Neural cell (in vitro differentiated cells): ENCODE measurements around the gene ZNF33A. TPM values are rescaled to one million over a fixed set of nuclear protein-coding genes. Genes with fewer than 3 reads are reported as not detected.

Experiments
- H2AFZ ChIP-seq: fragments of 200-600, 300-800 bp; sonication (generic), shearing (Covaris generic); 2 replicates; pipeline ENCODE4 v1.6.0; 2014; ENCODE audit warnings: low read depth, mild to moderate bottlenecking, antibody characterized with exemption, low read length, moderate library complexity
- H3F3A ChIP-seq: fragments of 200-600 bp; shearing (Covaris generic); 2 replicates; pipeline ENCODE4 v1.6.1; 2016; ENCODE audit warnings: mild to moderate bottlenecking, moderate library complexity, mixed read lengths, antibody characterized with exemption, low read length; ENCODE audit not compliant: insufficient read depth, poor library complexity, severe bottlenecking
- H3K27ac ChIP-seq: fragments of 200-600, 300-800 bp; sonication (generic), shearing (Covaris generic); 2 replicates; pipeline ENCODE4 v1.5.1; 2014; ENCODE audit warnings: mild to moderate bottlenecking, low read length, moderate library complexity
- H3K27me3 ChIP-seq: fragments of 300-800, 200-600 bp; sonication (generic), shearing (Covaris generic); 2 replicates; pipeline ENCODE4 v1.6.0; 2014; ENCODE audit warnings: mild to moderate bottlenecking, low read depth, low read length, moderate library complexity; ENCODE audit not compliant: insufficient read depth
- H3K36me3 ChIP-seq: fragments of 300-800, 200-600 bp; sonication (generic), shearing (Covaris generic); 2 replicates; pipeline ENCODE4 v1.5.1; 2014; ENCODE audit warnings: mild to moderate bottlenecking, antibody characterized with exemption, low read length, moderate library complexity; ENCODE audit not compliant: insufficient read depth
- H3K4me2 ChIP-seq: fragments of 300-800, 200-600 bp; sonication (generic), shearing (Covaris generic); 2 replicates; pipeline ENCODE4 v1.6.0; 2014; ENCODE audit warnings: mild to moderate bottlenecking, low read length
- H3K4me3 ChIP-seq: fragments of 300-800, 200-600 bp; sonication (generic), shearing (Covaris generic); 2 replicates; pipeline ENCODE4 v1.5.1; 2014; ENCODE audit warnings: mild to moderate bottlenecking, low read length, moderate library complexity
- H3K79me2 ChIP-seq: fragments of 200-600 bp; shearing (Covaris generic); replicated peaks from 2 replicates; pipeline ENCODE4 v1.6.0; 2014; ENCODE audit warnings: mild to moderate bottlenecking, low read length, moderate library complexity; ENCODE audit not compliant: insufficient read depth
- H3K9ac ChIP-seq: fragments of 300-800, 200-600 bp; sonication (generic), shearing (Covaris generic); 2 replicates; pipeline ENCODE4 v1.6.1; 2016; ENCODE audit warnings: mild to moderate bottlenecking, low read length, mixed read lengths
- H3K9me2 ChIP-seq: fragments of 200-600 bp; shearing (Covaris generic); 2 replicates; pipeline ENCODE4 v1.6.1; 2016; ENCODE audit warnings: mild to moderate bottlenecking, low read length, mixed read lengths; ENCODE audit not compliant: insufficient read depth
- H3K9me3 ChIP-seq: fragments of 200-600, 300-800 bp; sonication (generic), shearing (Covaris generic); 2 replicates; pipeline ENCODE4 v1.6.1; 2016; ENCODE audit warnings: mild to moderate bottlenecking, mixed run types, low read length, moderate library complexity, mixed read lengths
- H4K20me1 ChIP-seq: fragments of 200-600 bp; shearing (Covaris generic); 2 replicates; pipeline ENCODE4 v1.6.1; 2016; ENCODE audit warnings: mild to moderate bottlenecking, mixed run types; ENCODE audit not compliant: insufficient read depth
- EP300 ChIP-seq: fragments of 450-650 bp; conservative IDR thresholded peaks from 2 replicates; pipeline ENCODE4 v1.6.1; 2014; ENCODE audit warnings: antibody characterized with exemption, mild to moderate bottlenecking, moderate library complexity; ENCODE audit not compliant: poor library complexity, severe bottlenecking
- EZH2 ChIP-seq: fragments of 200-600, 300-800 bp; shearing (Covaris generic), sonication (generic); IDR thresholded peaks from 2 replicates; pipeline ENCODE4 v1.6.1; 2014; ENCODE audit warnings: antibody characterized with exemption, low read length, borderline replicate concordance, mild to moderate bottlenecking; ENCODE audit not compliant: insufficient read depth, poor library complexity, severe bottlenecking
- MXI1 ChIP-seq: fragments of 450-650 bp; conservative IDR thresholded peaks from 2 replicates; pipeline ENCODE4 v1.6.1; 2014; ENCODE audit warnings: antibody characterized with exemption, mild to moderate bottlenecking; ENCODE audit not compliant: poor library complexity, severe bottlenecking
- POLR2AphosphoS5 ChIP-seq: IDR thresholded peaks from 2 replicates; pipeline ENCODE4 v1.6.1; 2012
- RAD21 ChIP-seq: fragments of 450-650 bp; conservative IDR thresholded peaks from 2 replicates; pipeline ENCODE4 v1.6.1; 2014; ENCODE audit warnings: antibody characterized with exemption, mild to moderate bottlenecking, moderate library complexity
- REST ChIP-seq: IDR thresholded peaks from 2 replicates; pipeline ENCODE4 v1.6.1; 2012; ENCODE audit warnings: borderline replicate concordance
- SMC3 ChIP-seq: fragments of 450-650 bp; conservative IDR thresholded peaks from 2 replicates; pipeline ENCODE4 v1.6.1; 2014; ENCODE audit warnings: antibody characterized with exemption, mild to moderate bottlenecking, moderate library complexity; ENCODE audit not compliant: poor library complexity
- TAF1 ChIP-seq: IDR thresholded peaks from 2 replicates; pipeline ENCODE4 v1.6.1; 2012; ENCODE audit warnings: low read depth
- polyA minus RNA-seq: library from RNA; depleted of rRNA, polyadenylated mRNA; stranded (reverse); fragments of >200 nt; gene quantifications from 2 replicates; pipeline ENCODE4 v1.2.3, GENCODE V29; 2014
- polyA plus RNA-seq: library from polyadenylated mRNA; depleted of rRNA; stranded (reverse); fragments of >200 nt; gene quantifications from 2 replicates; pipeline ENCODE4 v1.2.3, GENCODE V29; 2014
- TF ChIP-seq, protein P1 (sequence below): fragments of 450-650 bp; IDR thresholded peaks from 2 replicates; pipeline ENCODE4 v1.5.1; 2014; ENCODE audit warnings: antibody characterized with exemption, mild to moderate bottlenecking, moderate library complexity; ENCODE audit not compliant: poor library complexity, severe bottlenecking

The ZNF33A gene
- polyA plus RNA-seq = 50.8 and 55.5 TPM in 2 replicates
- polyA minus RNA-seq = 113 and 131 TPM in 2 replicates

DNA sequence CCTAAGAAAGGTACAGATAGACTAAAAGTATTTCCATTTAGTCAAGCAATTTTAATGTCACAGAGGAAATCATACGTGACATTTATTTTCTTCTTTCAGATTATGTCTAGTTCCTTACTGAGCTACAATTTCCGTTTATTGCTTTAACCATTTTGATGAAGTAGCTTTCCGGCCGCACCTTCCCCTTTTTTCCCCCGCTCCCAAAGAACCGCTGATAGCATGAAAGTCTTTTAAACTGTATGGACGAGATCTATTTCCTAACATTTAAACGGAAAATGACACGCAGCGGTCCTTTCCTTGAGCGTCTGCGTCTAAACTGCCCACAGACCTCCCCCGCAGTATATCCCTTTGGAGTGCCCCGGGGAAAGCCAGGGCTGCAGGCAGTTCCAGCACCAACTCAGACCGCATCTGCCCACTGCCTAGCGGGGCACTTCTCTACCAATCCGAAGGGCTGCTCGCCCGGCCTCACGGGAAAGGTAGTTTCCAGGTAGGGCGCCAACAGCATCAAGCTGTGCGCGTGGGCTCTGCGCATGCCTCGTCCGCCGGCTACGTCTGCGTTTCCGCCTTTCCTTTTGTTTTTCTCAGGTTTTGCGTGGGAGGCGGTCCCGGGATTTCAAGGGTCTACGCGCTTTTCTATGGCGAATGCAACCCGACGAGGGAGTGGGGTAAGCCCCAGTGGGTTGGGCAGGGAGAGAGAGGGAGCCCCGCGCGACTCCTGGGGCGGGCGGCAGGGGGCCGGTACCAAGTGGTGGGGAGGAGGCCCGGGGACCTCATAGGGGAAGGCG lies at the start of gene ZNF33A:
ZNF33A (plus strand) TSS at position 557 of the 785 bp plus-strand sequence. CDS start 1,667 bp downstream, outside the sequence.
- Histone ChIP-seq H3K4me2 (peak within 1 kb of the TSS; percentile 87), H3K4me3 (peak within 1 kb of the TSS; percentile 74), H4K20me1 (no peaks in the 10 kb centered on the region), H3K27me3 (no peaks in the 10 kb centered on the region), H3K79me2 (peaks cover 11% of the 10 kb centered on the region), H3K27ac (peak within 1 kb of the TSS; percentile 97), H3K9me2 (no peaks in the 10 kb centered on the region), H2AFZ (peak within 1 kb of the TSS; percentile 86), H3K9ac (peak within 1 kb of the TSS; percentile 94), H3K36me3 (no peaks in the 10 kb centered on the region), H3K9me3 (no peaks in the 10 kb centered on the region), H3F3A (no peaks in the 10 kb centered on the region)
- no peak for TF ChIP-seq EZH2
- TF ChIP-seq REST = peak; percentile 57

DNA sequence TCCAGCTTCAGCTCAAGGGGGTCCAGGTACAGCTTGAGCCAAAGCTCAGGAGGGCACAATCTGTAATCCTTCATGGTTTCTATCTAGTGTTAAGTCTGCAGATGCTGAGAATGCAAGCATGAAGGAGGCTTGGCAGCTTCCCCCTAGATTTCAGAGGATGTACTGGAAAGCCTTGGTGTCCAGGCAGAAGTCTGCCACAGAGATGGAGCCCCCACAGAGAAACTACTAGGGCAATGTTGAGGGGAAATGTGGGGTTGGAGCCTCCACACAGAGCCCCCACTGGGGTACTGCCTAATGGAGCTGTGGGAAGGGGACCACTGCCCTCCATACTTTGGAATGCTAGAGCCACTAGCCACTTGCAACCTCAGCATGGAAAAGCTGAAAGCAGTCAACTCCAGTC lies 45.5 kb upstream of the ZNF33A start:
- no peaks in the 10 kb centered on the region for H3F3A ChIP-seq
- peaks cover 11% of the 10 kb centered on the region for H3K9me3 ChIP-seq
- H3K9me2 ChIP-seq = no peaks in the 10 kb centered on the region
- no peak for TF ChIP-seq EP300
- no peak for TF ChIP-seq SMC3
- TF ChIP-seq EZH2 = no peak
- TF ChIP-seq MXI1 = no peak
- TF ChIP-seq RAD21 = no peak
- TF ChIP-seq, protein P1, sequence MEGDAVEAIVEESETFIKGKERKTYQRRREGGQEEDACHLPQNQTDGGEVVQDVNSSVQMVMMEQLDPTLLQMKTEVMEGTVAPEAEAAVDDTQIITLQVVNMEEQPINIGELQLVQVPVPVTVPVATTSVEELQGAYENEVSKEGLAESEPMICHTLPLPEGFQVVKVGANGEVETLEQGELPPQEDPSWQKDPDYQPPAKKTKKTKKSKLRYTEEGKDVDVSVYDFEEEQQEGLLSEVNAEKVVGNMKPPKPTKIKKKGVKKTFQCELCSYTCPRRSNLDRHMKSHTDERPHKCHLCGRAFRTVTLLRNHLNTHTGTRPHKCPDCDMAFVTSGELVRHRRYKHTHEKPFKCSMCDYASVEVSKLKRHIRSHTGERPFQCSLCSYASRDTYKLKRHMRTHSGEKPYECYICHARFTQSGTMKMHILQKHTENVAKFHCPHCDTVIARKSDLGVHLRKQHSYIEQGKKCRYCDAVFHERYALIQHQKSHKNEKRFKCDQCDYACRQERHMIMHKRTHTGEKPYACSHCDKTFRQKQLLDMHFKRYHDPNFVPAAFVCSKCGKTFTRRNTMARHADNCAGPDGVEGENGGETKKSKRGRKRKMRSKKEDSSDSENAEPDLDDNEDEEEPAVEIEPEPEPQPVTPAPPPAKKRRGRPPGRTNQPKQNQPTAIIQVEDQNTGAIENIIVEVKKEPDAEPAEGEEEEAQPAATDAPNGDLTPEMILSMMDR = no peak
- no peak for TF ChIP-seq POLR2AphosphoS5
- no peak for TF ChIP-seq REST
- TF ChIP-seq TAF1 = no peak
- H3K27me3 ChIP-seq = no peaks in the 10 kb centered on the region
- H3K9ac ChIP-seq = no peak overlapping the region
- H4K20me1 ChIP-seq = no peaks in the 10 kb centered on the region
- H3K4me3 ChIP-seq = no peak overlapping the region
- peaks cover 21% of the 10 kb centered on the region for H3K36me3 ChIP-seq
- no peak overlapping the region for H3K27ac ChIP-seq
- H2AFZ ChIP-seq = no peak overlapping the region
- H3K4me2 ChIP-seq = no peak overlapping the region
- H3K79me2 ChIP-seq = no peaks in the 10 kb centered on the region
